Suppressor macrophage treated with lipopolysaccharide for 1 hour (primary cell): ENCODE measurements around the gene SPEM1.

ENCODE experiments used
- DNase-seq, 3 donors: peaks; one replicate each; pipeline ENCODE4 v3.0.0-alpha.2; 2020 to 2022

The SPEM1 gene

DNA sequence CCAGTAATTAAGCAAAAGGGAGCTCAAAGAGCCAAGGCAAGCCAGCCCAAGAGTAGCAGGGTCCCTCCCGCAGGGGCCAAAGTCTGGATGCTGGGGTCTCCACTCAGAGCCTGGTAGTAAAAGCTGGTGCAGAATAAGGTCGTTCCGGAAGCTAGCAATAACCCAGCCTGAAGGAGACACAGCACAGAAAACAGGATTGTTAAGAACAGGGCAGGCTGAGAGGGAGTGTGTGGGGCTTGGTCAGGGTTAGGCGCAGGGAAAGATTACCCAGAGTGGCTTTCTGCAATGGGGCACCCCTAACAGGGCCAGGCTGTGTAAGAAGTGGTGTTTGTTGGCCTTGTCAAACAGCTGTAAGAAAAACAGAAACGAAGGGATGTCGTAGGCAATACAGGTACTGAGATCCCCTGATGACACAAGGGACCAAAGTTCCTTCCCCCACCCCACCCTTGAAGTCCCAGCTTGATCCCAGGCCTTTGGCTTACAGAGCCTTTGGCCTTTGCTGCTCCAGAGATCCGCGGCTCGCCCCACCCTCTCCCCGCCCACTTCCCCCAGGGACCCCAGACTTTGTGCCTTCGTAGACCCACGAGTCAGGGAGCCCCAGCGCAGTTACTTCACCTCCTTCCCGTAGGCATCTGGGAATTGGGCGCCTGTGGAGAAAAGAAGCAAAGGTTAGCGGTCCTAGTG lies 16.9 kb upstream of the SPEM1 start:
- DNase-seq = no peak

DNA sequence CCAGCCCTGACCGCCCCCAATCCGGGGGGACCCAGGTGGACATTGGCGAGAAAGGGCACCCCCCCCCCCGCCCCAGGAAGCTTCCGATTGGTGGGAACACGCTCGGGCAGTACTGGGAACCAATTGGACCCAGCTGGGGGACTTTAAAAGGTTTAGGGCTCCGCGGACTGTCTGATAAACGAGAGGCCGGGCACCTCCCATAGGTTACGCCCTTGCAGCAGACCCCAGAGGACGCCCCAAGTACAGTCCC lies 16.5 kb upstream of the SPEM1 start:
- DNase-seq = no peak

DNA sequence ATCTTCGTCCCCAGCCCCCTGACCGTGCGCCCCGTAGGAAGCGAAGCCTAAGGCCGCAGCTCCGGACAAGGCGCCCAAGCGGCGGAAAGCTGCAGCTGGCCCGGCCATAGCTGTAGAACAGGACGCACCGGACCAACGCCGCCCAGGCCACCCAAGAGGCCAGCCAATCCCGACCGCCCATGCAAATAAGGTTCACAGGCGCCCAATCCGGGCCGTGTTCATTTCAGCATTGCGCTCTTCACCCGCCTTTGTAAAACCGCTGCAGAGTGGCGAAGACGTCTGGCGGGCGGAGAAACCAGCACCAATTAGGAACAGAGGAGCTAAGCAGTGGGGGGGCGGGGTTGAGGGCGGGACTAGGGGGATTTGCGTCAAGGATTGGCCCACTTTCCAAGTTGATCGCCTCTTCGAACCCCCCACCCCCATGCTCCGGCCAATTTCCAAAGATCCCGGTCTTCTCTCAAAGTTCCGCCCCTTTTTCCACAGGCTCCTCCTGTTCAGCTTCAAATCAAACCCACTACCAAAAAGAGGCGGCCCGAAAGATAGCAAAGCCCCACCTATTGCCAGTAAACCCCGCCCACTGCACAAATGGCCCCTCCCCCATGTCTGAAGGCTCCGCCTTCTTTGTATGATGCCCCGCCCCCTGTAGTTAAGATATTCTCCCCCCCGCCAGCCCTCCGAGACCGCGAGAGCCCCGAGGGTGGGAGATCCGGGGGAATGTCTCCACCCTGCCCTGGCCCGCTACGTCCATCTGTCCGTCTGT lies 16.0 kb upstream of the SPEM1 start, which contains the start of gene TMEM256:
Gene TMEM256 (minus strand): TSS at position 121 of the 760 bp plus-strand sequence. CDS start 13 bp downstream, at position 108.
- DNase-seq = peak; percentile 99 to 100 (median 99)

DNA sequence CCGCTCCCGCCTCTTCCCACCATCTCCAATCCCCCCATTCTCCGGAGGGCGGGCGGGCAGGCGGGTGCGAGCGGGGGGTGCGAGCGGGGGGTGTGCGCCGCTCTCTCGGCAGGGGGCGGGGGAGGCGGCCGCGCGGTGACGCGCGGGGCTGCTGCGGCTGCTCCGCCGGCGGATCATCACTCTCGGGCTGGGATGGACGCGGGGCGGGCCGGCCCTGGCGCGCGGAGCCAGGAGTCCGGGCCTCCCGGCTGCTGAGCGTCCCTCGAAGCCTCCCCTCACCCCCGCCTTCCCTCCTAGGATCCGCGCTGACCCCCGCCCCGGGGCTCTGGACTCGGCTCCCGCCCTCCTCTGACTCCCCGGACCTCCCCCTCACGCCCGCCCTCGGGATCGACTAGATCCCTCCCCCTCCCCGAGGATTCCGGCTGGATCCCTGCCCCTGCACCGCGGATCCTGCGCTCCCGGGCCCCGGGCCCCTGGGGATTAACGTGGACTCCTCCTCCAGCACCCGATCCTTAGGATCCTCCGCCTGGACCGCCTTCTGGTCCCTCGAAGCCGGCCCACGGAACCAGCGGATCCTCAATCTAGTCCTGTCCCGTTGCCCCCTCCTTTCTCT lies 15.3 kb upstream of the SPEM1 start:
- peak; percentile 26 to 66 (median 55) for DNase-seq

DNA sequence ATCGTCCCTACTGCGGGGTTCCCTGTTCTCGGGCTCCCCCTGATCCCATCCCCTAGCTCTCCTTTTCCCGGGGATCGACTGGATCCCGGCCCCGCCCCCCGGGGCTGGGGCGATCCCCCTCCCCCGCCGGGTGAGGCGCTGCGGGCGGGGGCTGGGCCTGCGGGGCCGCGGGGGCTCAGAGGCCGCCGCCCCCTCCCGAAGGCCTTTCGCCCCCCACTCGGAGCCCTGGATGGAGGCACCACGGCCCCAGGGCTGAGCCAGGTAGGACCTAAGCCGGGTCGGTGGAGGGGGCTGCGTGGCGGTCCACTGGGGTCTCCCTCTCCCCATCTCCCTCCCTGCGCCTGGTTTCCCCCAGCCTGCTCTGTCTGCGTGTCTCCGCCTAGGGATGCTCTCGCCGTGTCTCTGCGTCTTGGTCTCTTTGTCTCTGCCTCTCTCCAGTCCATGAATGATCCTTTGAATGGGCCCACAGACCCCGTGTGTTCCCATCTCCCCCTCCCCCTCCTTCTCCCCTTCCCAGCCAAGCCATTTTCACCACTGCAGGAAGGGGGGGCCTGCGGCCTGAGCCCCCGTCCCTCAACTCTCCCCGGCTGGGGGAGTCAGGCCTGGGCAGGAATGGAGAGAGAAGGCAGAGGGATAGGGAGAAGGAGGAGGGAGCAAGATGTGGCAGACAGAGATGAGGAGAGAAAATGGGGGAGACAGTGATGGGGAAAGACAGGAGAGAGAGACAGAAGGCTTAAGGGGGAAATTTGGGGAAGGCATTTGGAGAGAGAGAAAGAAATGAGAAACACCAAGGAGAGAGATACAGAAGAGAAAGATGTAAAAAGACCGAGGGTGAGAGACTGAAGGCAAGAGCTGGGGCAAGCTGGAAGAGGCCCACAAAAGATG lies 14.5 kb upstream of the SPEM1 start:
- DNase-seq = no peak

DNA sequence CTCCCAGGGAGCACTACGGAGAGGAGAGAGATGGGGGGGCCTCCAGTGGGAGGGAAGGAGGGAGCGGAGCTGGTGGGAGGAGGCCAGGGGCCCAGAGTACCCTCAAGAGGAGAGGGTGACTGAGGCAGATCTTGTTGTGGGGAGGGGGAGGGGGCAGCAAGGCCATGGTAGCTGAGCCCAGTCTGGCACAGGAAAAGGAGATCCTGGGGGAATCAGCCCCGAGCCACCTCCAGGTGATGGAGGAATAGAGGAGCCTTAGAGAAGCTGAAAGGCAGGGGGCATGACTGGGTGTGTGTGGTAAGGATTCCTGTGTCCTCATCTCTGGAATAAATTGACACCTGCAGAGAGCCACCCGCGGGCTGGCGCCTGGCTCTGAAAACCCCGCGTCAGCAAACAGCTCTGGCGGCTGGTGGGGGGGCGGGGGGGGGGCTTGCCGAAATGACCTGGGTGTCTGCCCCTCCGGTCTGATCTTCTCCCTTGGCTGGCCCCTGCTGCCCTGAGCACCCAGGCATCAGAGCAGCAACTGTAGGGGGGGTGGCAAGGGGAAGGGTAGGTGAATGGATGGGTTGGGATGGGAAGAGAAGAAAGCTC lies 13.8 kb upstream of the SPEM1 start:
- DNase-seq = no peak

DNA sequence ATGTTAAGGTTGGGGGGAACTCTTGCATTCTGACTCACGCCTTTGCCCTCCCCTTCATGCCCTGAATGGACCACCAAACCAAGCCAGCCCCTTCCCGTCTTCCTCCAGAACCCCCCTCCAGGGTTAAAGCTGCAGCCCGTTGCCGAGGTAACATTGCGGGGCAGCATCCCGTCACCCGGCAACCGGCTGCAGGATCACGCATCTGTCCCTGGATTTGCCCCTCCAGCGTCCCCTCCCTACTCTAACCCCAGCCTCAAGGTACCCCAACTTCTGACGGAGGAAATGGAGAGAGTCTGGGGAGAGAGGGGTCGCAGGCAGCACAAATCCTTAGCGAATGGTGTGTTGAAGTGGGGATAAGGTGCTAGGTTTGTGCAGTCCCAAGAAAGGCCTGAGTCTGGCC lies 13.0 kb upstream of the SPEM1 start:
- DNase-seq = no peak

DNA sequence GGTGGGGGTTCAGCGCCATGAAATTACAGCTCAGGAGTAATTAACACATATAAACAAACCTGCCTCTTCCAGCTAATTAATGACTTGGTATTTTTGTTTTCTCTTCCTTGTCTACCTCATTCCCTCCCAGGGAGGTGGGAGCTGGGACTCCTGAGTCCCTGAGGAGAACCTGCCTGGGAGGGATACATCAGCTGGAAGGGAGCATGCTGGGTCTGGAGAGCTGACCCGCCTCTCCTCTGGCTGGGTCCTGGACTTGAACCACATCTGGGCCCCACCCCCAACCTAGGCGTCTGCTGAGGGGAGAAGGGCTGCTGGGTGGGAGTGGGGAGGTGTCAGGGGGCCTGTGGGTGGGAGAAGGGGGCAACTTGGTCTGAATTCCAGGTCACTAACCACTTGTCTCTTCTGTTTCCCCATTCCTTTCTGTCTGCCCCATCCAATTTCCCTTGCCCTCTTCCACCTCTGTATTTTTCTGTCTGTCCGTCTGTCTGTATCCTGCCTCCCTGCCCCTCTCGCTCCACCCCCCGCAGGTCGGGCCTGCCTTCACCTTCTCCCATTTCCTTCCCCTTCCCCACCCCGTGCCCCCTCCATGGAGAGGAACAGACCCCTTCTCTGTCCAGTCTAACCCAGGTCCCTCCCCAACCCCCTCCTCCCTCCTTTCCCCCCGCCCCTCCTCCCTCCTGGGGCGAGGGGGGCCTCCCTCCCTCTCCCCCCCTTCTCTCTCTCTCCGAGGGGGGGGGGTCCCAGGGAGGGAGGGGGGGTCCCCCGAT lies 12.5 kb upstream of the SPEM1 start, which contains the start of gene NLGN2:
Gene NLGN2 (plus strand): TSS at position 361 of the 767 bp plus-strand sequence. CDS start 411 bp downstream, outside the sequence.
- DNase-seq = no peak

DNA sequence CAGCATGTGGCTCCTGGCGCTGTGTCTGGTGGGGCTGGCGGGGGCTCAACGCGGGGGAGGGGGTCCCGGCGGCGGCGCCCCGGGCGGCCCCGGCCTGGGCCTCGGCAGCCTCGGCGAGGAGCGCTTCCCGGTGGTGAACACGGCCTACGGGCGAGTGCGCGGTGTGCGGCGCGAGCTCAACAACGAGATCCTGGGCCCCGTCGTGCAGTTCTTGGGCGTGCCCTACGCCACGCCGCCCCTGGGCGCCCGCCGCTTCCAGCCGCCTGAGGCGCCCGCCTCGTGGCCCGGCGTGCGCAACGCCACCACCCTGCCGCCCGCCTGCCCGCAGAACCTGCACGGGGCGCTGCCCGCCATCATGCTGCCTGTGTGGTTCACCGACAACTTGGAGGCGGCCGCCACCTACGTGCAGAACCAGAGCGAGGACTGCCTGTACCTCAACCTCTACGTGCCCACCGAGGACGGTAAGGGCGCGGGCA lies 11.8 kb upstream of the SPEM1 start:
- peak in 2 of 3 donors; percentile 33 to 40 for DNase-seq

DNA sequence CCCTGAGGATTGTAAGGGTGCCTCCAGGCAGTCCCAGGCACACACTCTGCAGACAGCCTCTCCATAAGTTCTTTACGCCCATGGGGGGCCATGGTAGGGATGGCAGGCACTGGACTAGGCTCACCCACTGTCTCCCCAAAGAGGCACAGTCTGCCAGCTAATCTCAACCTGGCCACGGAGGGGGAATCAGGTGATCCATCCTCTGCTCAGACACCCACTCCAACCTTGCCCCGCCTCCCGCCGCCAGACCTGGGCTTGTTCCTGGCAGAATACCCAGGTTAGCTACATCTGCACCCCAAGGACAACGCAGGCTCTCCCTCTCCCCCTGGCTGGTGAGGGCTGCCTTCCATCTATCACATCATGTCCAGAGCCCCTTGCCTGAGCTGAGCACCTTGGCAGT lies 11.3 kb upstream of the SPEM1 start:
- DNase-seq = no peak

DNA sequence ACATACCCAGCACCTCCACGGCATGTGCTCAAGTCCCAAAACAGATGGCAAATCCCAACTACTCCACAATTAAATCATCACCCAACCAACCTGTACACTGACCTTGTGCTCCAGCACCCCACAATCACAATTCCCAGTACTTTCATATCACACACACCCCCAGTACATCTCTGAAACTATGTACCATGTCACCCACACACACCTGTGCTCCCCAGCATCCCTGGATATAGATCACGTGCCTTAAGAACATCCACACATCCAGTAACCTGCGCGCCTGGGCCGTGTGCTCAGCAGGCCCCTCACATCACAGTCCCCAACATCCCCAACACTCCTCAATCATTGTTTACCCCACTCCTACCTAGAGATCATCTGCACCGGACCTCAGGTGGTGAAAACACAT lies 10.4 kb upstream of the SPEM1 start:
- DNase-seq = no peak

DNA sequence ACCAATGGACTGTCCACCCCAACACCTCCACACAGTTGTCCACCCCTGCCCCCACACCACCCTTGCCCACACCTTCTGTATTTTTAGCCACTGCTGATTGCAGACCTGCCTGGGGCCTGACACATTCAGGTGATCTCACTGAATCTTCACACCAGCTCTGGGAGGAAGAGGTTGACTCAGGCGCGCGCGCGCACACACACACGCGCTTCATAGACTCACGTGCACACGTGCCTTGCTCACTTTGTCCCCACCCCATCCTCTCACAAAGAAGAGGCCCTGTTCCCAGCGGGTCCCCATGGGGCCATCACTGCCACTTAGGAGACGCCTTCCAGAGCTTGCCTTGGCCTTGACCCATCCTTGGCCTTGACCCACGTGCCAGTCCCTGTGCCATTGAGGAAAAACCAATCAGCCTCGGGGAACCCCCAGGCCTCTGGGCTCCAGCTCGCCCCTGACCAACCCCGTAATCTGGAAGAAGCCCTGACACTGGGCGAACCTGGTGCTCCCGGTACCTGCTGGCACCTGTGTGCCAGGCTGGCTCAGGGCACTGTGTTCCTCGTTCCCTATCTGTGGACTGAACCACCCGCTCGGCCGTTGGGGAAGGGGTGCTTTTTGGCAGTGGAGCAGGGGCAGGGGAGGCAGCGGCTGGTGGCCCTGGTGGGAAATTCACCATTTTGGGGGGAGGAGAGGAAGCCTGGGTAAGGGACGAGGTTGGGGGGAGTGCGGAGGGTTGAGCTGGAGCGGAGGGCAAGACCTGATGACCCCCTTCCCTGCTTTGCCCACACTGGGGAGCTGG lies 9.3 kb upstream of the SPEM1 start:
- DNase-seq = no peak

DNA sequence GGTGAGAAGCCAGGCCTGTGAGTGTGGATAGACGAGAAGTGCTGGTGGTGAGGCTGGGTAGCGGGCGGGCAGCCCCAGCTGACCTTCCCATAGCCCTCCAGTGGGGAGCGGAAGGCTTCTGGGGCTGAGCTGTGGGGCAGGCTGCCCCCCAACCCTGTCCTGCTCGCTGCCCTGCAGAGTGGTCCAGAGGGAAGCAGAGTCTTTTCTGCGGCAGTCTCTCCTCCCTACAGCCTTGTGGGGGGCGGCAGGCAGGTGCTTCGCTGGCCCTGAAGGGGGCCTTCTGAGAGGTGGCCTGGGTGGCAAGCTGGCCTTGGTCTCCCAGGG lies 8.7 kb upstream of the SPEM1 start:
- no peak for DNase-seq

DNA sequence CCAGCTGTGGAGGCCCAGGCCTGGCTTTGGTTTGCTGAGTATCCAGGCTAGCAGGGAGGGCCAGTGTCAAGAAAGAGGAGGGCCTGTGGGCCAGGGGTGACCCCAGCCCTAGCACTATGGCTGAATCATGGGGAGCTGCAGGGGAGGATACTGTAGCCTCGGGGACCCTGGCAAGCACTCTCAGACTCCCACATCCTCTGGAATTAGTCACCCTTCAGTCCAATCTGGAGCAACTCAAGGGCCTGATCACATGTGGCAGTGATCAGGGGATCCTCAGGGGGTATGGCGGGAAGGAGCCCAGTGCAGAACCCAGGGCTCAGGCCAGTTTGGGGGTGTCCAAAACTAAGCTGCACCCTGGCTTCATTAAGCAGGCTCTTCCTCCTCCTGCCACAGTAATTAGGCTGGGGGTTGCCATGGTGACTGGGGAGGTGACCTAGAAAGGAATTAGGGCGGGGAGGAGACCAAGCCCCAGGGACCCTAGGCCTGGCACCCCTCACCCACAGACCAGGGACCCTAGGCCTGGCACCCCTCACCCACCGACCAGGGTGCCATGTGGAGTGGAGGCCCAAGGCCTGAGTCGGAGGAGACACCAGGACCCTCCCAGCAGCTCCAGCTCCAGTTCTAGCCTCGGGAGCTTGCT lies 6.7 kb upstream of the SPEM1 start:
- peak in 1 of 3 donors; percentile 20 for DNase-seq

DNA sequence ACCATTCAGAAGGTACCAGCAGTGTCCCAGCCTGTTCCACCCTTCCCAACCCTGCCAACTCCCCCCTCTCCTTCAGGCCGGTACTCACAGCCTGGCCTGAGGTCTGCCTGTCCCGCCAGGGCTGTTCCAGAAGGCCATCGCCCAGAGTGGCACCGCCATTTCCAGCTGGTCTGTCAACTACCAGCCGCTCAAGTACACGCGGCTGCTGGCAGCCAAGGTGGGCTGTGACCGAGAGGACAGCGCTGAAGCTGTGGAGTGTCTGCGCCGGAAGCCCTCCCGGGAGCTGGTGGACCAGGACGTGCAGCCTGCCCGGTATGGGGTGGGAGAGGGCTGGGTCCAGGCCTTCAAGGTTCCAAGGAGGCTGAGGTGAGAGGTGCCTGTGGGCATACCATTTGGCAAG lies 5.3 kb upstream of the SPEM1 start:
- no peak for DNase-seq

DNA sequence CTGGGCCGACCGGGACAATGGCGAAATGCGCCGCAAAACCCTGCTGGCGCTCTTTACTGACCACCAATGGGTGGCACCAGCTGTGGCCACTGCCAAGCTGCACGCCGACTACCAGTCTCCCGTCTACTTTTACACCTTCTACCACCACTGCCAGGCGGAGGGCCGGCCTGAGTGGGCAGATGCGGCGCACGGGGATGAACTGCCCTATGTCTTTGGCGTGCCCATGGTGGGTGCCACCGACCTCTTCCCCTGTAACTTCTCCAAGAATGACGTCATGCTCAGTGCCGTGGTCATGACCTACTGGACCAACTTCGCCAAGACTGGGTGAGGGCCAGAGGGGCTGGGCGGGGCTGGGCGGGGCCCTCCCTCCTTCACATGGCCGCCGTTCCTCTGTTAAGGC lies 4.3 kb upstream of the SPEM1 start:
- no peak for DNase-seq

DNA sequence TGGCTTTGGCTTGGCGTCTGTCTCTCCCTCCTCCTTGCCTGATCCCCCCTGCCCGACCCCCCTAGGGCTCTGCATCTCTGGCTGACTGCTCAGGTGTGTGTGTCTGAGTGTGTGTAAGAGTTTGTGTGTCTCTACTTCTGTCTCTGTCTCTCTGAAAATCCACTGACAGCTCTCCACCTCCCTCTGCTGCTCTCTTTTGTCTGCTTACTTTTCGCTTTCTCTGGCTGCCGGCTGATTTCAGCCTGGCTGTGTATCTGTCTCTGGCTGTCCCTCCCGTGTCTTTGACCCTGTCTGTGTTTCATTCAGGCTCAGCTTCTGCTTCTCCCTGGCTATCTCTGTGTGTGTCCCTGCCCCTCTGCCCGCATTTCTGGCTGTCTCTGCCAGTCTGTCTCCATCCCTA lies 3.8 kb upstream of the SPEM1 start:
- DNase-seq = no peak

DNA sequence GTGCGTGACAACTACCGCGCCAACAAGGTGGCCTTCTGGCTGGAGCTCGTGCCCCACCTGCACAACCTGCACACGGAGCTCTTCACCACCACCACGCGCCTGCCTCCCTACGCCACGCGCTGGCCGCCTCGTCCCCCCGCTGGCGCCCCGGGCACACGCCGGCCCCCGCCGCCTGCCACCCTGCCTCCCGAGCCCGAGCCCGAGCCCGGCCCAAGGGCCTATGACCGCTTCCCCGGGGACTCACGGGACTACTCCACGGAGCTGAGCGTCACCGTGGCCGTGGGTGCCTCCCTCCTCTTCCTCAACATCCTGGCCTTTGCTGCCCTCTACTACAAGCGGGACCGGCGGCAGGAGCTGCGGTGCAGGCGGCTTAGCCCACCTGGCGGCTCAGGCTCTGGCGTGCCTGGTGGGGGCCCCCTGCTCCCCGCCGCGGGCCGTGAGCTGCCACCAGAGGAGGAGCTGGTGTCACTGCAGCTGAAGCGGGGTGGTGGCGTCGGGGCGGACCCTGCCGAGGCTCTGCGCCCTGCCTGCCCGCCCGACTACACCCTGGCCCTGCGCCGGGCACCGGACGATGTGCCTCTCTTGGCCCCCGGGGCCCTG lies 3.0 kb upstream of the SPEM1 start:
- no peak for DNase-seq

DNA sequence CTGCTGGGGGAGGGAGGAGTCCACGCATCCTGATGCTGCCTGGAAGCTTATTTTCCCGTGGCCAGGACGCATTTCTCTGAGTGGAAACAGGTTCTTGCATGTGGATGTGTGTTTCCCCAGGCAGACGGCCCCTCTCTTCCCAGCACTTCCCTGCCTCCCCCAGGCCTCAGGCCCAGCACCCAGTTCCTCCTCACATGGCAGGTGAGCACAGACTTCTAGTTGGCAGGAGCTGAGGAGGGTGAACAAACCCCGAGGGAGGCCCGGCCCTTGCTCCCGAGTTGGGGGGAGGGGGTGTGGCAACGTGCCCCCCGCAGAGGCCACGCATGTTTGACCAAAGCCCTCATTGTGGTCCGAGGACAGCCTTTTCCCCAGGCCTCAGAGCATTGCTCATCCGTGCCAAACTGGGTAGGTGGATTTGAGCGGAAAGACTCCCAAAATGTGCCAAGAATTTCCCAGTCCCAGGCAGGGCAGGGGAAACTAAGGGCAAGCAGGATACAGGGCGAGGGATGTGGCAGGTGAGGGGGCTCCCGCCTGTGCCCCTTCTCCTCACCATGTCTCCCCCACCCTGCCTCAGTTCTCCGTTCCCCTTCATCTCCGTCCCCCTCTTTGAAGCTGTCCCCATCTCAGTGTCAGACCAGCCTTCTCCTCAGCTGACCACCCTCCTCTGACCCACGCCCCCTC lies 1.5 kb upstream of the SPEM1 start:
- DNase-seq = no peak

DNA sequence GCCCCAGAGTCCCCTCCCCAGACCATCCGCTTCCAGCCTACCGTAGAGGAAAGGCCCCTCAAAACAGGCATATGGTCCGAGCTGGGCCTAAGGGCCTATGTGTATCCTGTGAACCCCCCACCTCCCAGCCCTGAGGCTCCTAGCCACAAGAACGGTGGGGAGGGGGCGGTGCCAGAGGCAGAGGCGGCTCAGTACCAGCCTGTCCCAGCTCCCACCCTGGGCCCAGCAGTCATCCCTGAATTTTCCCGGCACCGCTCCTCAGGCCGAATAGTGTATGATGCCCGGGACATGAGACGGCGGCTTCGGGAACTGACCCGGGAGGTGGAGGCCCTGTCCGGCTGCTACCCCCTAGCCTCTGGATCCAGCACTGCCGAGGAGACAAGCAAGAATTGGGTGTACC lies 1.1 kb downstream of the SPEM1 start:
- no peak for DNase-seq
